HepG2 (cell line): ENCODE measurements around the gene PPP1R12B.

Source experiments
- FOXA3 ChIP-seq: IDR thresholded peaks from 2 replicates; pipeline ENCODE4 v1.6.1; 2016; ENCODE audit warnings: missing genetic modification reagents, missing compliant biosample characterization
- FOXM1 ChIP-seq: sonication (generic); formaldehyde crosslinking; IDR thresholded peaks from 2 replicates; pipeline ENCODE4 v1.5.0; 2020; ENCODE audit warnings: missing genetic modification reagents
- NBN ChIP-seq: fragments of 450-650 bp; conservative IDR thresholded peaks from 2 replicates; pipeline ENCODE4 v1.6.1; 2017
- SUZ12 ChIP-seq: fragments of 150-350 bp; IDR thresholded peaks from 2 replicates; pipeline ENCODE4 v1.6.1; 2014; ENCODE audit warnings: low read depth, low read length
- TBP ChIP-seq: sonication (generic); formaldehyde crosslinking; IDR thresholded peaks from 2 replicates; pipeline ENCODE4 v1.5.0; 2020; ENCODE audit warnings: missing genetic modification reagents
- TF ChIP-seq, protein P1 (sequence below): sonication (generic); formaldehyde crosslinking; IDR thresholded peaks from 2 replicates; pipeline ENCODE4 v1.5.0; 2020; ENCODE audit warnings: mild to moderate bottlenecking, missing genetic modification reagents, moderate library complexity
- TF ChIP-seq, protein P2 (sequence below): sonication (generic); formaldehyde crosslinking; IDR thresholded peaks from 2 replicates; pipeline ENCODE4 v1.4.0; 2020; ENCODE audit warnings: missing genetic modification reagents

DNA sequence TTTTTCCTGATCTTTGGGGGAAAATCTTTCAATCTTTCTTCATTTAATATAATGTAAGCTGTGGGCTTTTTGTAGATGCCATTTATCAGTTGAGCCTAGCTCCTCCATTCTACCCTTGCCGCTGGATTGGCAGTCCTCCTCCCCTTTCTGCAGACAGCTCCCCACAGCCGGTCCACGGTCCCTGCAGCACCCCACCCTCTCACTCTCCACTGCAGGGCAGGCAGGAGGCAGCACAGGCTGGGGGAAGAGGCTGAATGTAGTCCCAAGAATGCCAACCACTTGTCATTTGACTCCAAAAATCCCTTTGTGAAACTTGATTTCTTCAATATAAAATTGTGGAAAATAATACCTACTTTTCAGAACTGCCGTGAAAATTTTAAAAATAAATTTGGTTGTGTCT is 265.1 kb downstream of the PPP1R12B start:
- no peak for TF ChIP-seq NBN
- TF ChIP-seq, protein P1, sequence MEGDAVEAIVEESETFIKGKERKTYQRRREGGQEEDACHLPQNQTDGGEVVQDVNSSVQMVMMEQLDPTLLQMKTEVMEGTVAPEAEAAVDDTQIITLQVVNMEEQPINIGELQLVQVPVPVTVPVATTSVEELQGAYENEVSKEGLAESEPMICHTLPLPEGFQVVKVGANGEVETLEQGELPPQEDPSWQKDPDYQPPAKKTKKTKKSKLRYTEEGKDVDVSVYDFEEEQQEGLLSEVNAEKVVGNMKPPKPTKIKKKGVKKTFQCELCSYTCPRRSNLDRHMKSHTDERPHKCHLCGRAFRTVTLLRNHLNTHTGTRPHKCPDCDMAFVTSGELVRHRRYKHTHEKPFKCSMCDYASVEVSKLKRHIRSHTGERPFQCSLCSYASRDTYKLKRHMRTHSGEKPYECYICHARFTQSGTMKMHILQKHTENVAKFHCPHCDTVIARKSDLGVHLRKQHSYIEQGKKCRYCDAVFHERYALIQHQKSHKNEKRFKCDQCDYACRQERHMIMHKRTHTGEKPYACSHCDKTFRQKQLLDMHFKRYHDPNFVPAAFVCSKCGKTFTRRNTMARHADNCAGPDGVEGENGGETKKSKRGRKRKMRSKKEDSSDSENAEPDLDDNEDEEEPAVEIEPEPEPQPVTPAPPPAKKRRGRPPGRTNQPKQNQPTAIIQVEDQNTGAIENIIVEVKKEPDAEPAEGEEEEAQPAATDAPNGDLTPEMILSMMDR (CRISPR knock-in tag): no peak
- TF ChIP-seq, protein P2, sequence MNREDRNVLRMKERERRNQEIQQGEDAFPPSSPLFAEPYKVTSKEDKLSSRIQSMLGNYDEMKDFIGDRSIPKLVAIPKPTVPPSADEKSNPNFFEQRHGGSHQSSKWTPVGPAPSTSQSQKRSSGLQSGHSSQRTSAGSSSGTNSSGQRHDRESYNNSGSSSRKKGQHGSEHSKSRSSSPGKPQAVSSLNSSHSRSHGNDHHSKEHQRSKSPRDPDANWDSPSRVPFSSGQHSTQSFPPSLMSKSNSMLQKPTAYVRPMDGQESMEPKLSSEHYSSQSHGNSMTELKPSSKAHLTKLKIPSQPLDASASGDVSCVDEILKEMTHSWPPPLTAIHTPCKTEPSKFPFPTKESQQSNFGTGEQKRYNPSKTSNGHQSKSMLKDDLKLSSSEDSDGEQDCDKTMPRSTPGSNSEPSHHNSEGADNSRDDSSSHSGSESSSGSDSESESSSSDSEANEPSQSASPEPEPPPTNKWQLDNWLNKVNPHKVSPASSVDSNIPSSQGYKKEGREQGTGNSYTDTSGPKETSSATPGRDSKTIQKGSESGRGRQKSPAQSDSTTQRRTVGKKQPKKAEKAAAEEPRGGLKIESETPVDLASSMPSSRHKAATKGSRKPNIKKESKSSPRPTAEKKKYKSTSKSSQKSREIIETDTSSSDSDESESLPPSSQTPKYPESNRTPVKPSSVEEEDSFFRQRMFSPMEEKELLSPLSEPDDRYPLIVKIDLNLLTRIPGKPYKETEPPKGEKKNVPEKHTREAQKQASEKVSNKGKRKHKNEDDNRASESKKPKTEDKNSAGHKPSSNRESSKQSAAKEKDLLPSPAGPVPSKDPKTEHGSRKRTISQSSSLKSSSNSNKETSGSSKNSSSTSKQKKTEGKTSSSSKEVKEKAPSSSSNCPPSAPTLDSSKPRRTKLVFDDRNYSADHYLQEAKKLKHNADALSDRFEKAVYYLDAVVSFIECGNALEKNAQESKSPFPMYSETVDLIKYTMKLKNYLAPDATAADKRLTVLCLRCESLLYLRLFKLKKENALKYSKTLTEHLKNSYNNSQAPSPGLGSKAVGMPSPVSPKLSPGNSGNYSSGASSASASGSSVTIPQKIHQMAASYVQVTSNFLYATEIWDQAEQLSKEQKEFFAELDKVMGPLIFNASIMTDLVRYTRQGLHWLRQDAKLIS: no peak
- TF ChIP-seq TBP (CRISPR knock-in tag): no peak
- no peak for TF ChIP-seq FOXA3
- no peak for TF ChIP-seq SUZ12
- no peak for TF ChIP-seq FOXM1 (CRISPR knock-in tag)
